ENCODE data around the gene SNAI3. TPM values are rescaled to one million over a fixed set of nuclear protein-coding genes. Genes with fewer than 3 reads are reported as not detected.

The SNAI3 gene
- total RNA-seq, 1 donor = 6.0 TPM

DNA sequence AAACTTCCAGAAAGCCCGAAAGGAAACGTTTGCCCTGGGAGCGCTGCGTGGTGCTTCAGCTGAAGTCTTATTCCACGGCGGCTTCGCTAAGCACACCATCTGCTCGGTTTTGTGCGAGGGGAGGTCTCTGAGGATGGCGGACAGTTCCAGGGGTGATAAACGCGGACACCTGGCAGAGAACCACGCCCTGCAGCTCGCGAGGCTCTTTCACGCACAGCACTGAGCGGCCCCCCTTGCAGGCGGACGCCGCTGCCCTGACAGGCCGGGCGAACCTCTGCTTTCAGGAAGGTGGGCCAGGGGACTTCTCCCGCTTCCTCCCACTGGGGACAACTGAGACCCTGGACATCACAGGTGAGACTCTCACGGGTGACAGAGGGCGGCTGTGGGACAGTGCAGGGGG lies 27.1 kb downstream of the SNAI3 start:
- peaks cover 25% of the 10 kb centered on the region for H3K4me1 ChIP-seq (ENCODE audit: insufficient read depth, low read length)
- no peak overlapping the region for H3K4me3 ChIP-seq (ENCODE audit: low read length)
- no peaks in the 10 kb centered on the region for H3K9me3 ChIP-seq (ENCODE audit: low read depth, low read length)
- no peaks in the 10 kb centered on the region for H3K27me3 ChIP-seq (ENCODE audit: insufficient read depth, low read length)

DNA sequence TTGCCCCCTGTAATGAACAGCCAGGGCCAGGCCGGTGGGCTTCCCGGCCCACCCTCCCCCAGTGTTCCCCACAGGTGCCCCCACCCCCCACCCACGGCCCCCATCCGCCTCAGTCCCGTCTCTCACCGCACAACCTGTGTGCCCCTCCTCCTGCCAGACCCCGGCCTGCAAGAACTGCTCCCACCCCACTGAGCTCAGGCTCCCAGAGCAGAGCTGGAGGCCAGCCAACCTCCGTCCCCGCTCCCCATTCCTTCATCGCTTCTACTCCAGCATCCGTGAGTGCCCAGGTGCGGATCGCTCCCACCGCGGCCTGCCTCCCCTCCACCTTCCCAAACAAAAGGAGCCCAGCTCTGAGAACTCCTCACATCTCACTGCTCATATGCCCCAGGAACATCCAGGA lies 27.6 kb downstream of the SNAI3 start:
- Histone ChIP-seq H3K9me3 (ENCODE audit: low read depth, low read length) (no peaks in the 10 kb centered on the region), H3K4me1 (ENCODE audit: insufficient read depth, low read length) (peaks cover 21% of the 10 kb centered on the region), H3K4me3 (ENCODE audit: low read length) (no peak overlapping the region), H3K27me3 (ENCODE audit: insufficient read depth, low read length) (no peaks in the 10 kb centered on the region)

DNA sequence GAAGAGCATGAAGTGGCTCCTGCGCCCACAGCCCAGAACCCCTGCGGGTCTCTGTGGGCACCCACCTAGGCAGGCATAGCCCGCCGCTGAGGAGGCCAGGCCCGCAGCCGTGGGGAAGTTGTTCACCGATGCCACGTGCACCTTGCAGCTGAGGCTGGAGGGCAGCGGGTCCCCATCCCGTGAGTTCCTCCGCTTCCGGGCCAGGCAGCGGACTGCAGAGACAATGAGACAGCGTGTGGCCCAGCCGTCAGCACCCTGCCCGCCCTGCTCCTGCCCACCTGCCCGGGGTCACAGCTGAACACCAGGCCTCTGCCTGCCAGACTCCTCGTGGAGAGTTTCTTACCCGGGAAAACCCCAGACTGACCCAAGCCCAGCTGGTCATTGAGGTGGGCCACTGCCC lies 28.9 kb downstream of the SNAI3 start:
- no peak overlapping the region for H3K4me3 ChIP-seq (ENCODE audit: low read length)

DNA sequence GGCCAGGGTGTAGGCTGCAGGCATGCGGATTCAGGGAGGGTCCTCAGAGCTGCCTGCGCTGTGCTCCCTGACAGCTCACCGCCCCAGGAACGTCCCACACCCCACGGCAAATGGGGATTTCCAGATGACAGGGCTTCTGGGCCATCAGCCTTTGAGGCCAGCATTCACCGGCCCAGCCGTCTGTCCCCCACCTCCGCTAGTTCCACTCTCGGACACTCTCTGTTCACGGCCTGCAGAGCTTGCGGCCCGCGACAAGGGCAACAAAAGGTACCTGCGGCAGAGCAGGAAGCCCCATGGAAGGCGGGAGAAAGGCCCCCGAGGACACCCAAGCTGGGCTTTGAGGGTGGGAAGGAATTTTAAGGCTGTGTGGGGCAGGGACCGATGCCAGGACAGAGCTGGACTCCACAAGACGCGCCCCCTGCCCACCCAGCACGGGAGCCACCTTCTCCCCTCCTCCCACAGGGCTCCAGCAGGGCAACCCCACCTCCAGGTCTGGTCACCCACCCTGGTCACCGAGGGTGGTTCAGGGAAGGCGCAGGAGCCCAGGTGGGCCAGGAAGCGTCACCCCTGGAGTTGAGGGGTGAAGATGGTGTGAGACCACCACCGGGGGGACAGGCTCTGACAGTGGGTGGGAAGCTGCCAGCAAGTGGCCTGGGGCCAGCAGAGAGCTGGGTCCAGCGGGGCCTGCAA lies 29.9 kb downstream of the SNAI3 start:
- Histone ChIP-seq H3K4me3 (ENCODE audit: low read length) (no peak overlapping the region), H3K4me1 (ENCODE audit: insufficient read depth, low read length) (peaks cover 23% of the 10 kb centered on the region), H3K9me3 (ENCODE audit: low read depth, low read length) (no peaks in the 10 kb centered on the region), H3K27me3 (ENCODE audit: insufficient read depth, low read length) (no peaks in the 10 kb centered on the region)

More for the DNA sequence above, 28.9 kb downstream of the SNAI3 start:
- Histone ChIP-seq H3K27me3 (ENCODE audit: insufficient read depth, low read length) (no peaks in the 10 kb centered on the region), H3K9me3 (ENCODE audit: low read depth, low read length) (no peaks in the 10 kb centered on the region), H3K4me1 (ENCODE audit: insufficient read depth, low read length) (peaks cover 20% of the 10 kb centered on the region)

DNA sequence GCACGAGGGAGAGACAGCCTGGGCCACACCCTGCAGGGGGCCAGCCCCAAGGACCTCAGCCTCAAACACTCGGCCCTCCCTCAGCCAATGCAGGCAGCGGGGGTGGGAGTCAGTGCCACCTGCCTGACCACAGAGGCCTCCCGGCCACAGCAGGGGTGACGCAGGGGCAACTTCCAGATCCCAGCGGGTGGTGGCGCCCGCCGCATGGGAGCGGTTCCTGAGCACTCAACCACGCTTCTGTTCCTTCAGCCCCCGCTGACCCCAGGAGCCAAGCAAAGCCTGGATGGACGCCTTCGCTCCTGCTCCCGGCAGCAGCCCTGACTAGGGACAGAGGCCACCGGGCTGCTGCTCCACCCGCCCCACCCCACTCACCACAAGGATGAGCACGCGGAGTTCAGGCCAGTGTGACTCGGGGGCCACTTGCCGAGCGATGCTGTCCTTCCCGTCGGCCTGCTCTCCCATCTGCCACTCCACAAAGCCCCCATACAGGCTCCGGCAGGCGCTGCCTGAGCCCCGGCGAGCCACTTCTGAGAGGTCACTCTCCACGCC lies 30.5 kb downstream of the SNAI3 start:
- Histone ChIP-seq H3K4me3 (ENCODE audit: low read length) (no peak overlapping the region), H3K9me3 (ENCODE audit: low read depth, low read length) (no peaks in the 10 kb centered on the region), H3K4me1 (ENCODE audit: insufficient read depth, low read length) (peaks cover 22% of the 10 kb centered on the region), H3K27me3 (ENCODE audit: insufficient read depth, low read length) (no peaks in the 10 kb centered on the region)

DNA sequence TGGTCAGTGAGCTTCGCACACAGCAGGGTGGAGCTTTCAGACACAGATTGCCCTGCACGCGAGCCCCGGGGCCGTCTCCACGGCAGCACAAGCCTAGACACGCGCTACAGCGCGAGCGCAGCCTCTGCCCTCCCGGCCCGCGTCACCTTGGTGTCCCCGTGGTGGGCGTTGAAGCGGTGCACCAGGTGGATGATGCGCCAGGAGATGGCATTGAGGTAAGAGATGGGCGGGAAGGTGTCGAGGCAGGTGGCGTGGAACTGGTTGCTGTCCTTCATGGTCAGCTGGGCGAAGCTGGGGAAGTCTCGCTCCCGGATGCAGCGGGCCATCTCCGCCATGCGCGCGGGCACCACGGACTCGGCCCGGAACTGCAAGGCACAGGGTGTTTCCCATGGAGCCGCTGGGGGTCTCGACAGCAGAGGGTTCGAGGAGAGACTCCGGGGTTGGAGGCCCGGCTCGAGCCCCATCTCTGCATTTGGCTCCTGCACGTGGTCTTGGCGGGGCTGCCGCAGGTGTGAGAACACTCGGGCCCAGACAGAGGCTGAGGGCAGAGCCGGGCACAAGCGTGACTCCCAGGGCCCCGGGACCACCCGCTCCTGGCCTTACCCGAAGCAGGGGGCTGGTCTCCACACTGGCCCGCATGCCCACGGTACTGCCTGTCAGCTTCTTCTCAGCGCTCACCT lies 31.1 kb downstream of the SNAI3 start:
- peaks cover 22% of the 10 kb centered on the region for H3K4me1 ChIP-seq (ENCODE audit: insufficient read depth, low read length)
- H3K27me3 ChIP-seq (ENCODE audit: insufficient read depth, low read length) = no peaks in the 10 kb centered on the region
- no peaks in the 10 kb centered on the region for H3K9me3 ChIP-seq (ENCODE audit: low read depth, low read length)
- H3K4me3 ChIP-seq (ENCODE audit: low read length) = no peak overlapping the region

DNA sequence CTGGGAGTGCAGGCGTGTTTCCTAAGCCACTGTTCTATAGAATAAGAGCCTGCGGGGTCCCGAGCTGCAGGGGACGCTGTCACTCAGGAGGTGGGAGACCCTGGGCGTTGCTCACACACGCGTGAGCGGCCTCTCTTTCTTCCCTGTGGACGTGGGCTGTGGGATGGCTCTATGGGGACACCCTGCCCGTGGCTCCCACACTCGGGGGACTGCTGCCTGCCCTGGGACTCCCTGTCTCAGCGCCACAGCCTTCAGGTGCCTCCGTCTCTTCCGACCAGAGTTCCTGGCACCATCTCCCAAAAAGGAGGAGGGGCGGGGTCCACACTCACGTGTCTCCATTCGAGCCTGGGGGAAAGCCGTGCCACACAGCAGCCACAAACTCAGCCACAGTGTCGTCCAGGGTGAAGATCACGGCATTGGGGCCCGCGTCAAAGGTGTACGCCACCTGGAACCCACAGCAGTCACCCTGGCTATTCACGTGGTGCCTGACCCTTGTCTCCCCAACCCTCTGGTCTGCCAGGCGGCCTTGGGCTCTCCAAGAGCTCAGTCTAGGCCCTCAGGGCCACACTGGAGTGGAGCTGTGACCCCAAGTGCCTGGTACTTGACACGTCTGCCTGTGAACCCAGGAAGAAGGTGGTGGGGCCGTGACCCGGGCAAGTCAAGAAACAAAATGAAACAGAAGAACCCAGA lies 31.8 kb downstream of the SNAI3 start:
- no peak overlapping the region for H3K4me3 ChIP-seq (ENCODE audit: low read length)
- peaks cover 29% of the 10 kb centered on the region for H3K4me1 ChIP-seq (ENCODE audit: insufficient read depth, low read length)
- no peaks in the 10 kb centered on the region for H3K9me3 ChIP-seq (ENCODE audit: low read depth, low read length)
- H3K27me3 ChIP-seq (ENCODE audit: insufficient read depth, low read length) = no peaks in the 10 kb centered on the region

DNA sequence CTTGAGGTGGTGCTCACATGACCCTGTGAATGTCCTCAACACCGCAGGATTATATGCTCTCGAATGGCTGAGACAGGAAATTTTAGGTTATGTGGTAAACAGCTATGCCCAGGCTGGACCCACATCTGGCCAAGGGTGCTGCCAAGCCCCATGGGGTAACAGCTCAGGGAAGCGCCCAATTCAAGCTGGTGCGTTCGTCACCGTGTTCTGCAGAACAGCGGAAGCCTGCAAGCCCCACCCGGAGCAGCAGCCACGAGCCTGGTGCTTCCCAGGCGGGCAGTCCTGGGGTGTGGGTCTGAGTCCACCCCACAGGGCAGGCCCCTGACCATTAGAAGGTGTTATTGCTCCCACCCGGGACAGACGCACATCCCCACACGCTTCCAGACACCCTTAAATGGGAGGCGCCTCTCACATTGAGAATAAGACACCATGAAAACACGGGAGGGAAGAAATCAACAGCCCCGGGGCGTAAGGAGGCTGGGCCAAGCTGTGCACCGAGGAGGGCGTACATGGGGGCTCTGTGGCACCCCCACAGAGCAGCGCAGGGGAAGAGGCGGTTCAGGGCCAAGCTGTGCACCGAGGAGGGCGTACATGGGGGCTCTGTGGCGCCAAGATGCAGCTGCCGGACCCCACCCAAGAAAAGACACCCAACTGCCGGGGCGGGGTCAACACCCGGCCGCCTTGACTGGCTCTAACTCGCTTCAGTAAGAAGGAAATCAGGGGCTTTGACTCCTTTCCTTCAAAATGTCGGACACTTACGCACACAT lies 32.5 kb downstream of the SNAI3 start:
- H3K4me1 ChIP-seq (ENCODE audit: insufficient read depth, low read length) = peaks cover 36% of the 10 kb centered on the region
- H3K4me3 ChIP-seq (ENCODE audit: low read length) = no peak overlapping the region
- H3K27me3 ChIP-seq (ENCODE audit: insufficient read depth, low read length) = no peaks in the 10 kb centered on the region
- no peaks in the 10 kb centered on the region for H3K9me3 ChIP-seq (ENCODE audit: low read depth, low read length)

DNA sequence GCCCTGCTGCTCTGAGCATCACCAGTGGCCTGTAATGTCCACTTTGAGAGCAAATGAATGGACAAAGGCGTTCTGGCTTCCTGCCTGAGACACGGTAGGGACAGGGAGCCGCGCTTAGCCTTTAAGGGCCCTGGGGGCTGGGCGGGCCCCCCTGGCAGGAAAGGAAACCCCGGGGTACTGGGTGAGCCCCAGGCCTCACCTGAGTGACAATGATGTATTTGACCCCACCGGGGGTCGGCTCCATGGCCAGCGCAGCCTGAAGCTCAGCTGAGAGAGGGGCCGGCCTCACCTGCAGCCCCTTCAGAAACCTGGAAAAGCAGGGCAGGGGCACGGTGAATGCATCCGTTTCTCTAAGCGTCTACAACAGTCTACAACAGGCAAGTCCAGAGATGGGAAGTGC lies 33.2 kb downstream of the SNAI3 start:
- Histone ChIP-seq H3K4me1 (ENCODE audit: insufficient read depth, low read length) (peaks cover 43% of the 10 kb centered on the region), H3K27me3 (ENCODE audit: insufficient read depth, low read length) (no peaks in the 10 kb centered on the region), H3K4me3 (ENCODE audit: low read length) (no peak overlapping the region), H3K9me3 (ENCODE audit: low read depth, low read length) (no peaks in the 10 kb centered on the region)

DNA sequence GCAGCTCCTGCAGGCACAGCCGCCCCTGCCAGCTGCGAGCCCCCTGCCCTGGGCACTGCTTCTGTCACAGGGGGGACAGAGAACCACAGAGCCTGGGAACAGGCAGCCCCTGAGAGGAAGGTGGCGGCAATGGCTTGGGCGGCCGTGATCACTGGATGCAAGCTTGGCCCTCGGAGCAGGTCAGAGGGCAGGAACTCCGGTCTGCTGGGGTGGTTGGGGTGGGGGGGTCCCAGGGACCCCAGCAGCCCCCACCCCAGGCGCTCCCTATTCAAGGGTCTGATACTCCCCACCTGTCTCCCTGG lies 33.6 kb downstream of the SNAI3 start:
- peaks cover 47% of the 10 kb centered on the region for H3K4me1 ChIP-seq (ENCODE audit: insufficient read depth, low read length)
- no peaks in the 10 kb centered on the region for H3K9me3 ChIP-seq (ENCODE audit: low read depth, low read length)
- no peaks in the 10 kb centered on the region for H3K27me3 ChIP-seq (ENCODE audit: insufficient read depth, low read length)
- no peak overlapping the region for H3K4me3 ChIP-seq (ENCODE audit: low read length)

DNA sequence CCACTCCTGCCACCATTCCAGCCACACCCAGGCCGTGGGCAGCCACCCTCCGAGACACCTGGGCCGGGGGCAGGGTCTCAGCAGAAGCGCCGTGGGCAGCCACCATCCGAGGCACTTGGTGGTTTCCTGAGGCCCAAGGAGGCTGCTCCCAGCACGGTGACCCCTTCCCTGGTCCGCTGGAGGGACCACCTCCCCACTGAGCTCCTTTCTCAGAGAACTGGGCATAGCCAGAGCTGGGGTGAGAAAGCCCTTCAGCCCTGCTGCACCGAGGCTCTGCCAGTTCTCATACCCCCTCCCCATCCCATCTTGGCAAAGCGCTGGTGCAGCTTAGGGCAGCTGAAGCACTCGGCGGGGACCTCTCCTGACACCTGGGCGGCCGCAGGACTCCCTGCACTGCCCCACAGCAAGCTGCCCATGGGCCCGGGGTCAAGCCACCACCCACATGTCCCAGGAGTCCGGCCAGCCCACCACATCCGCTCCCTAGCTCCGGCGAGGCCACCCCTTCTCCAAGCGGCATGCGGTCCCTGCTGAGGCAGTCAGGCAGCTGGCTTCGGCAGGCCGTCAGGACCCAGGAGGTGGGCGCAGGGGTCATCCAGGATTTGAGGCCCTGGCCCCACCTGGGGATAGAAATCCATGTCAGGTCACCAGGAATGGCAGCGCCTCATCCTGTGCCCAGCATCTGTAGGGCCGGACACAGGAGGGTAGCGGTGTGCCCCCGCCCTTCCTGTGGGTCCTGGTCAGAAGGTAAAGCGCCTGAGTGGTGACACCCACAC lies 34.1 kb downstream of the SNAI3 start:
- no peak overlapping the region for H3K4me3 ChIP-seq (ENCODE audit: low read length)
- H3K4me1 ChIP-seq (ENCODE audit: insufficient read depth, low read length) = peaks cover 52% of the 10 kb centered on the region
- H3K9me3 ChIP-seq (ENCODE audit: low read depth, low read length) = no peaks in the 10 kb centered on the region
- no peaks in the 10 kb centered on the region for H3K27me3 ChIP-seq (ENCODE audit: insufficient read depth, low read length)

DNA sequence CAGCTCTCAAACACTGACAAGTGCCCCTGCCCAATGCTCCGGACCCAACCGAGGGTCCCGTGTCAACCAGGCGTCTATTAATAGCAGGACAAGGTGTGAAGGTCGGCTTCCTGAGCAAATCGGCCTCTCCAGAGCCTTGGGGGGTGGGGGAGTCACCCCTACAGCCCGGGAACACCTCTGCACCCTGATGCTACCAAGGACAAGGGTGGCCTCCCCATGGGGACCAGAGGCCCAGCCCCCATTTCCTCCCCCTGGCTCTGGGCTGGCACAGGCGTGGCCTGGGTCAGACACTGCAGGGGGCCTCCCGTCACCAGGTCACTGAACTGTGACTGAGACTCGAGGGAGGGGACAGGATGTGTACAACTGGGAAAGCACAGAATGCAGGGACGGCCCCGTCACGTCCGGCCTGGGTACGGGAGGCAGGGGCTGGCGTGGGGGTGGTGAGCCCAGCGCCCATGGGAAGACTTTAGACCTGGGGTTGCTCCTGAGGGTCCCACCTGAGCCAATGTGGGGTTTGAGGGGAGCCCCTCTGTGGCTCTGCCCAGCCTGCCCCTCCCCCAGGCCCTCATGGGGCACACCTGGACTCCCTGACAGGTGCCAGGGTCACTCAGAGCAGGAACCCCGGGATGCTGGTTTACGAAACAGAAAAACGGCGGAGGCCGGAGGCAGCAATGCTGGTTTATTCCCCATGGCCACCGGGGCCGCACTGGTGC lies 34.9 kb downstream of the SNAI3 start:
- H3K4me3 ChIP-seq (ENCODE audit: low read length) = peak overlapping the region; percentile 94
- H3K27me3 ChIP-seq (ENCODE audit: insufficient read depth, low read length) = no peaks in the 10 kb centered on the region
- H3K9me3 ChIP-seq (ENCODE audit: low read depth, low read length) = no peaks in the 10 kb centered on the region
- H3K4me1 ChIP-seq (ENCODE audit: insufficient read depth, low read length) = peaks cover 57% of the 10 kb centered on the region

DNA sequence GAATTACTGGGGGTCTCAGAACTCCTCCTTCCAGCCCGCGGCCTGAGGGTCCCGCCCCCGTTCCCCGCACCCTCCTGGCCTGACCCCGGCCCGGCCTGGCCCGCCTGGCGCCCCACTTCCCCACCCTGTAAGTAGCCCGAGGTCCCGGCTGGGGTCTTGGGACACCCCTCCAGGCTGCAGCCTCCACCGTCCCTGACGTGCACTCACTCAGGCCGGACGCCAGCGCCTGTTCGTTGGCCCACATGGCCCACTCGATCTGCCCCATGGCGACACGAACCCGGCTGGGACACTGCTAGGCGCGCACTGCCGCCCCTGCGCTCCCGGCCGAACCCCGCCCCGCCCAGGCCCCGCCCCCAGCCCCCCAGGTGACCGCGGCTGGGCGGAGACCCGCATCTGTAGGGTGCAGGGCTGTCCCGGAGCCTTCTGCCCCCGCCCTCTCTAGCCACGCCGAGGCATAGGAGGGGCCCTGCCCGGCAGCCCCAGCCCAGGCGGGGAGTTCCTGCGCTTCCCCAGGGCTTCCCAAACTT lies 35.5 kb downstream of the SNAI3 start, which contains the start of gene CYBA:
Gene CYBA, minus strand, starts transcription at position 305 of the 527 bp plus-strand sequence. Its CDS starts 40 bp downstream, at position 265.
- H3K9me3 ChIP-seq (ENCODE audit: low read depth, low read length) = no peaks in the 10 kb centered on the region
- no peaks in the 10 kb centered on the region for H3K27me3 ChIP-seq (ENCODE audit: insufficient read depth, low read length)
- H3K4me3 ChIP-seq (ENCODE audit: low read length) = peak within 1 kb of the TSS; percentile 94
- peaks cover 57% of the 10 kb centered on the region for H3K4me1 ChIP-seq (ENCODE audit: insufficient read depth, low read length)
